A673 (cell line): ENCODE results near the gene CMTR2. TPM values are rescaled to one million over a fixed set of nuclear protein-coding genes. Genes with fewer than 3 reads are reported as not detected.

Source experiments
- BruUV-seq: library from RNA; stranded (reverse); fragments of 400-500 nt; replicated peaks from 2 replicates; lab custom pipeline; 2021; lab: Mats Ljungman, UMichigan
- CTCF ChIA-PET: fragments of 300-600 bp; sonication (Branson Sonifier 250); formaldehyde crosslinking; loops from one replicate; lab custom pipeline; 2022; ENCODE audit warnings: antibody characterized with exemption; lab: Charles Lee
- POLR2A ChIA-PET: fragments of 300-600 bp; sonication (Branson Sonifier 250); formaldehyde crosslinking; loops from one replicate; lab custom pipeline; 2022; ENCODE audit warnings: antibody characterized with exemption; ENCODE audit not compliant: low non-redundant PET; lab: Charles Lee
- DNase-seq: peaks from one replicate; pipeline ENCODE4 v3.0.0-alpha.2; 2015; ENCODE audit warnings: low spot score
- H3K27ac ChIP-seq: fragments of 200-600 bp; sonication (generic); 2 replicates; pipeline ENCODE4 v1.5.1; 2016; ENCODE audit warnings: mixed run types, low read depth, mild to moderate bottlenecking, mixed read lengths, antibody characterized with exemption, low read length; ENCODE audit not compliant: poor library complexity, severe bottlenecking
- H3K27me3 ChIP-seq: fragments of 200-600 bp; sonication (generic); replicated peaks from 2 replicates; pipeline ENCODE4 v1.6.1; 2017; ENCODE audit warnings: mixed run types, low read depth, mild to moderate bottlenecking, mixed read lengths, antibody characterized with exemption, low read length; ENCODE audit not compliant: insufficient read depth, poor library complexity
- H3K36me3 ChIP-seq: fragments of 200-600 bp; sonication (generic); 2 replicates; pipeline ENCODE4 v1.6.1; 2016; ENCODE audit warnings: mixed run types, mild to moderate bottlenecking, mixed read lengths, antibody characterized with exemption, low read length; ENCODE audit not compliant: insufficient read depth, poor library complexity, severe bottlenecking
- H3K4me1 ChIP-seq: fragments of 200-600 bp; sonication (generic); 2 replicates; pipeline ENCODE4 v1.6.1; 2017; ENCODE audit warnings: mixed run types, mild to moderate bottlenecking, mixed read lengths, antibody characterized with exemption, low read length; ENCODE audit not compliant: insufficient read depth, poor library complexity, severe bottlenecking
- H3K4me3 ChIP-seq: fragments of 200-600 bp; sonication (generic); 2 replicates; pipeline ENCODE4 v1.5.1; 2016; ENCODE audit warnings: low read depth, mixed run types, mild to moderate bottlenecking, mixed read lengths, low read length; ENCODE audit not compliant: poor library complexity, severe bottlenecking
- H3K9me3 ChIP-seq: fragments of 200-600 bp; sonication (generic); 2 replicates; pipeline ENCODE4 v1.6.1; 2016; ENCODE audit warnings: mixed run types, low read depth, mild to moderate bottlenecking, mixed read lengths, antibody characterized with exemption, low read length; ENCODE audit not compliant: poor library complexity, severe bottlenecking
- CTCF ChIP-seq: fragments of 300-800, 200-600 bp; sonication (generic); conservative IDR thresholded peaks from 2 replicates; pipeline ENCODE4 v1.5.1; 2017; ENCODE audit warnings: low read depth, mild to moderate bottlenecking, antibody characterized with exemption, low read length, moderate library complexity, mixed read lengths
- EZH2 ChIP-seq: fragments of 200-600 bp; sonication (generic); IDR thresholded peaks from 2 replicates; pipeline ENCODE4 v1.6.1; 2017; ENCODE audit warnings: borderline replicate concordance, low read depth, mild to moderate bottlenecking, mixed read lengths, antibody characterized with exemption, low read length; ENCODE audit not compliant: poor library complexity, severe bottlenecking
- intact Hi-C: fragments of 100-400 bp; cut with micrococcal nuclease; formaldehyde crosslinking; loops from one replicate; pipeline ENCODE4 v1.10.0; 2022; ENCODE audit not compliant: unreplicated experiment
- total RNA-seq: library from RNA; stranded (reverse); gene quantifications from 2 replicates; pipeline ENCODE4 v1.2.3, GENCODE V29; 2021

The CMTR2 gene
- total RNA-seq, 1 experiment from 2014 or later: 16.1 TPM

GRCh38 chr16:71247478-71247877 lies 41.7 kb downstream of the CMTR2 start:
- ChIA-PET CTCF (no interaction called here), POLR2A (no interaction called here)
- DNase-seq: no peak
- TF ChIP-seq EZH2 (no peak), CTCF (no peak)
- no TSS peak for BruUV-seq
- no peaks in the 10 kb centered on the region for H3K4me1 ChIP-seq
- no peak overlapping the region for H3K27ac ChIP-seq
- intact Hi-C loops: no loop called here
- no peaks in the 10 kb centered on the region for H3K9me3 ChIP-seq
- H3K4me3 ChIP-seq: no peak overlapping the region
- H3K36me3 ChIP-seq: no peaks in the 10 kb centered on the region
- peaks cover 20% of the 10 kb centered on the region for H3K27me3 ChIP-seq

GRCh38 chr16:71246309-71246708 lies 42.9 kb downstream of the CMTR2 start:
- TF ChIP-seq EZH2 (no peak), CTCF (no peak)
- no peak overlapping the region for H3K27ac ChIP-seq
- no peaks in the 10 kb centered on the region for H3K36me3 ChIP-seq
- H3K4me3 ChIP-seq: no peak overlapping the region
- CTCF ChIA-PET: no interaction called here
- intact Hi-C loops: no loop called here
- H3K9me3 ChIP-seq: no peaks in the 10 kb centered on the region
- H3K4me1 ChIP-seq: no peaks in the 10 kb centered on the region
- H3K27me3 ChIP-seq: peaks cover 18% of the 10 kb centered on the region
- POLR2A ChIA-PET: no interaction called here
- no peak for DNase-seq
- no TSS peak for BruUV-seq

DNA sequence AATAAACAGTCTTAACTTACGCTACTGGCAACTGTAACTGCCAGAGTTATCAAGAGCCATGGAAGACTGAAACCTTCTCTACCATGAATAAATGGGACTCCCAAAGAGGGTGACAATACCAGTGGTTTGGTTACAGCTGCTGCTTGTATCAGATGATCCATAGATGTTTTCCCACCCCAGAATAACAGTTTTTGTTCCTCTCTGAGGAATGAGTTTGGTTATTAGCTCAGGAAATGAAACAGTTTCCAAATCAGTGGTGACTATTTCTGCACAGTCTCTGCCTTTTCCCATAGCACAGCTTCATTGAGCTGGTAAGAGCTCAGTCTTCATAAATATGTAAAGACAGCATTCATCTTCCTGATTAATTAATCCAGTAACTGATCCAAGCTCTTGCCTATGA lies 44.7 kb downstream of the CMTR2 start:
- Histone ChIP-seq H3K36me3 (no peaks in the 10 kb centered on the region), H3K4me1 (no peaks in the 10 kb centered on the region), H3K27me3 (peaks cover 27% of the 10 kb centered on the region), H3K4me3 (no peak overlapping the region), H3K9me3 (no peaks in the 10 kb centered on the region), H3K27ac (no peak overlapping the region)
- CTCF ChIA-PET: no interaction called here
- TF ChIP-seq CTCF (no peak), EZH2 (no peak)
- no peak for DNase-seq
- intact Hi-C loops: no loop called here
- BruUV-seq: no TSS peak
- POLR2A ChIA-PET: no interaction called here
